Subcutaneous adipose tissue (tissue), 4 donors: Measurements from ENCODE around the gene LHX8. TPM values are rescaled to one million over a fixed set of nuclear protein-coding genes. Genes with fewer than 3 reads are reported as not detected.

Experiments used
- CTCF ChIP-seq: fragments of 450-650 bp; IDR thresholded peaks from one replicate; pipeline ENCODE4 v1.5.1; 2016; ENCODE audit warnings: low read depth, mild to moderate bottlenecking, control low read depth, antibody characterized with exemption, moderate library complexity
- total RNA-seq, 4 donors: library from RNA; depleted of rRNA; stranded (reverse); fragments of >200 nt; gene quantifications; one replicate each; pipeline ENCODE4 v1.1.0, GENCODE V29; 2016

LHX8 gene
- total RNA-seq, 4 donors from 2014 or later, result not detected

DNA sequence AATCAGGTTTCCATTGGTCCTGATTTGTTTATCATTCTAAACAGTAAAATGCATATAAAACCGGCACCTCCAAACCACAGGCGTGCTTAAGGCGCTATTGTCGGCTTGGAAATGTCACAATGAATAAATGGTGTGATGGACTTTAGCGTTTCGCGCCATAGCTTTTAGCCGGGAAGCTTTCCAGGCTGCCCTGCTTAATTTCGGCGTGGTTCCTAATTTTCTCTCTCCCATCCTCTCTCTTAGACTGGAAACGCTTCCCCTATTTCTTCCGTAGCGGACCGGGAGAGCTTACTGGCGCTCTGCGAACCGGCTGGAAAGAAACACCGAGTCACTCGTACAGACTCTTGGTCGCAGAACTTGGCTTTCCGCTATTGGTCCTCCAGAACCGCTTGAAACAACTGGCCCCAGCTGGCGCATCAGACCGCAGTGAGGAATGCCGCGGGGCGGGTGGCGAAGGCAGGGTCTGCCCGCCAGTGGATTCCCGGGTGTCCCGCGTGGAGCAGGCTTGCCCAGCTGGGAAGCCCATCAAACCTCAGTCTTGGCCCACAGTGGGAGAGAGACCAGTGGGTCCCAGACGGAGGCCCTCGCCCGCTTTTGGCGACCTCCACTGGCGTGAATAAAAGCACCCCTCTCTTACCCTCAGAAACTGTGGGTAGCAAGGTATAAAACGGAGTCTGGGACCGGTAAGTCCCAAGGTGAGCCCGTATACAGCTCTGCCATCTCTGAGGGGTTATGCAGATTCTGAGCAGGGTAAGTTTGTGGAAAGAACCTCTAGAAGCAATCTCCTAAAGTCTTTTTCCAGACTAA, 4.0 kb upstream of the LHX8 start:
- no peak for TF ChIP-seq CTCF

- no peak for TF ChIP-seq CTCF
Measured at GRCh38 chr1:75130865-75131564, 3.2 kb upstream of the LHX8 start.

DNA sequence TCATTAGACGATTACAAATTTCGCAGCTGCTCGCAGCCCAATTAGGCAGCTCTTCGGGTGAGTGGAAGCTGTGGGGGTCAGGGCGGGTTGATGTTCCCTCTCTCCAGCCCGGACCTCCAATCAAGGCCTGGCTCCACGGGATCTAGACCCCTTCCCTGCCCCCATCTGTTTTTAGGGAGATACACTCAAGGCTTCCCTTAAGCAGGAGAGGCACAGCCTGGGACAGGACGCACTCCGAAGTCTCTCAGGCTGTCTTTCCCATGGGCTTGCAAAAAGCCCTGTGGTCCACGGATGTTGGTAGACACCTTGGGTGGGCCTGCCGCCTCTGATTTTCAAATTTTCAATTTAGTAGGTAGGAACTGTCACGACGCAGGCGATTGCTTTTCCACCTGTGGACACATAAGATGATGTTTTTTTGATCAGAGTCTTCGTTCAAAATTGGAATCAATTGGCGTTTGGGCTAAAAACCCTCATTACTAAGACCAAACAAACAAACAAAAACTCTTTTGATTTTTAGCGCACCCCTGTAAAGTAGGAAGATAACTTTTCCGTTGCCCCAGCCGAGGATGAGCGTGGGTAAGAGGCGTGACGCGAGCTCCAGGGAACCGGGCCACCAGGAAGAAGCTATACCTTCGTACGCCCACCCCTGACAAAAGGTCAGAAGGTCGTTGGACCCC, 2.5 kb upstream of the LHX8 start:
- TF ChIP-seq CTCF, result no peak

DNA sequence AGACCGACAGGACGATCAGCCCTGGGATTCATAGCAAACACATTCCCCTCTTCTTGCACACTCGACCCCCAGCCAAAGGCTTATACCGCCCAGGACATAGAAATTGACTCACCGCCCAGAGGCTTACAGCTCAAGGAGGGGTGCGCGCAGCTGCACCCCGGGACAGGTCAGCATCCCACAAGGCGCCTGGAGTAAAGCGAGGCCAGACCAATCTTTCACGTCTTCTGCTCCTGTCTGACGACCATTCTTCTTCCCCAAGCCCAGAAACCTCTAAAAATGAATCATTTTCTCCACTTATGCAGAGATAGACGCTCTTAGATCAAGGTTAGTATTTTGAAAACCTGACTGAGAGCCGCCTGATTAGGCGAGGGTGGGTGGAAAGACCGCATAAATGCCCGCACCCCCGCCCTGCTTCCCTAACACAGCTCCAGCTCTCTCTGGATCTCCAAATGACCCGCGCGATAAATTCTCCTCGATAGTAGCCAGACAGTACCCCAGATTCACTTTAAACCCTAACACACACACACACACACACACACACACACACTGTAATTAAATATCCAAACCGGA, 1.9 kb upstream of the LHX8 start:
- no peak for TF ChIP-seq CTCF

DNA sequence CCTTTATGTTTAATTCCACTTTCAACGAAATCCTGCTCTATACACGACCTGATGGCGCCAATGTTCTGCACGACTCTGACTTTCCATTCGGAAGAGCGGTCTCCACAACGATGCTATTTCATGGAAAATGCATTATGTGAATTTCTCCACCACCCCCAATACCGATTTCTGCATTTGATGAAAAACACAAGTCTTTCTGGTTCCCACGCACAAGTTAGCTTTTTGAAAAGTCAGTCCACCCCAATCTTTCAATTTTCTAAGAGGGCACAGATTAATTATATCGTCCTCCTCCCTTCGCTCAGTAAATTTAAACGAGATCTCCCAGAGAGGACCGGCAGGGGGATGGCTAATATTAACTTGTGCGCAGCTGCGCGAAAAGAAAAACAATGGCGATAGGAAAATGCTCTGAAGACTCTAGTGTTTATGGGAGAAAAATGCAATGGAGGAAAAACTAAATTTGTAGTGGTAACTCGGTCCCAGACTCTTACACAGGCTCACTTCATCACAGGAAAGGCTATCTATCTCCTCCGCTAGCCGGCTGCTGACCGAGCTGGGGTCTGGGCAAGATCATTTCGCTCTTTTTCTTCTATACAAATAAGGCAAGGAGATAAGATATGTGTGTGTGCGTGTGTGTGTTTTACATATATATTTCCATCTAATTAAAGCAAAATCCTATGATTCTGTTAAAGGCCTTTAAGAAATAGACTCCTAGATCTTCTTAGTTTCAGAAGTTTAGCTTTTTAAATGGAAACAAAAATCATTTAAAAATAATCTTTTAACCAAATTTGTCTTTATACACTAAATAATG, 1.2 kb upstream of the LHX8 start:
- TF ChIP-seq CTCF, result no peak

DNA sequence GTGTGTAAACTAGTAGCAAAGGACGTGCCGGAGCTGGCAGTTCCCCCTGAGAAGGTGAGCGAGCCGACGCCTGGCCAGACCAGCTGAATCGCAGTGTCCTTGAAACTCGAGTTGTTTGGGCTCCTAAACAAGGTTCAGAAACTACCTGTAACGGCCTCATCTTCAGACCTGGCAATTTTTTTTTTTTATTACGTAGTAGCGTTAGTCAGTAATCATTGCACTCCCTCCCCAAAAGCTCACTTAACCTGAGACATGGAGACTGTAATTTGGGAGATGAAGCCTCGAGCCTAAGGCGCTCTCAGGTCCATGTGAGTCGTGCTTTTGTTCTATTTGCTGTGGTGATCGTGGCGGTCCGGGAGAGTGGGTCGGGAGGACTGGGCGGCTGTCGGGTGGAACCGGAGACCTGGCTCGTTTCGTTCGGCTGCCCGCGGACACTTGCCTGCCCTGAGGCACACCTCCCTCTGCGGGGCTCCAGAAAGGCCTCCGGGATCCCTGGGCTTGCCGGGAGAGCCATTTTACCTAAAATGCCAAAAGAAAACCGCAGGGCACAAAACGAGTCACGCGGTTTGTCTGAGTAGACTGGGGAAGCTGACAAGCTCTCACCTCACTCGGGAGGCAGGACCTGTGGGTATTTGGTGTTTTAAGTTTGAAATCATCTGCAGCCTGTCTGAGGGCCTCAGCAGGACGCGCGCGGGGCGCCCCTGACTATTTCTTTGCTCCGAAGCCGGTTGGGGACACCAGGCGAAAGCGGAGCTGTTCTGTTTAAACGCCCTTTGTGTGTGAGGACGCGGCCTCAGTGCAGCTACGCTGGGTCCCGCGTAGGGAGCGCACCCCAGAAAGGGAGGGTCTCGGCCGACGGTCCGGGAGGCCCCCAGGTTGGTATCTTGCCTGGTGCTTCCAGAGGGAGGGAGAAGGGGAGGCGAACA, 722 bp downstream of the LHX8 start:
- no peak for TF ChIP-seq CTCF
